Neural progenitor cell (in vitro differentiated cells): ENCODE results near the gene COL23A1. TPM values are rescaled to one million over a fixed set of nuclear protein-coding genes. Genes with fewer than 3 reads are reported as not detected.

Experiments used
- DNase-seq: peaks from one replicate; pipeline ENCODE4 v3.0.0-alpha.2; 2016; ENCODE audit warnings: low spot score
- H2AFZ ChIP-seq: fragments of 200-600 bp; sonication (generic); replicated peaks from 2 replicates; pipeline ENCODE4 v1.6.1; 2016; ENCODE audit warnings: antibody characterized with exemption
- H3F3A ChIP-seq: fragments of 200-600 bp; sonication (generic); 2 replicates; pipeline ENCODE4 v1.6.1; 2016; ENCODE audit warnings: antibody characterized with exemption, low read depth
- H3K27ac ChIP-seq: fragments of 200-600 bp; sonication (generic); 2 replicates; pipeline ENCODE4 v1.5.1; 2016; ENCODE audit warnings: mild to moderate bottlenecking
- H3K27me3 ChIP-seq: fragments of 200-600 bp; sonication (generic); 2 replicates; pipeline ENCODE4 v1.6.1; 2016; ENCODE audit warnings: mild to moderate bottlenecking, moderate library complexity
- H3K36me3 ChIP-seq: fragments of 200-600 bp; sonication (generic); 2 replicates; pipeline ENCODE4 v1.5.1; 2016
- H3K4me1 ChIP-seq: fragments of 200-600 bp; sonication (generic); 2 replicates; pipeline ENCODE4 v1.6.1; 2016; ENCODE audit warnings: mixed run types
- H3K4me2 ChIP-seq: fragments of 200-600 bp; sonication (generic); 2 replicates; pipeline ENCODE4 v1.6.1; 2016
- H3K4me3 ChIP-seq: fragments of 200-600 bp; sonication (generic); 2 replicates; pipeline ENCODE4 v1.5.1; 2016
- H3K79me2 ChIP-seq: fragments of 200-600 bp; sonication (generic); 2 replicates; pipeline ENCODE4 v1.6.1; 2016; ENCODE audit warnings: low read depth
- H3K9ac ChIP-seq: fragments of 200-600 bp; sonication (generic); 2 replicates; pipeline ENCODE4 v1.6.1; 2016
- H3K9me3 ChIP-seq: fragments of 200-600 bp; sonication (generic); 2 replicates; pipeline ENCODE4 v1.5.1; 2016; ENCODE audit warnings: low read depth
- H4K20me1 ChIP-seq: fragments of 200-600 bp; sonication (generic); 2 replicates; pipeline ENCODE4 v1.6.1; 2016; ENCODE audit warnings: low read depth
- H3K27ac Mint-ChIP-seq: 3 replicates; pipeline ENCODE4 v1.8.0; 2021; ENCODE audit warnings: mixed read lengths
- H3K27me3 Mint-ChIP-seq: 2 replicates; pipeline ENCODE4 v1.8.0; 2022; ENCODE audit warnings: low read depth, mild to moderate bottlenecking, inconsistent platforms, moderate library complexity, mixed read lengths; ENCODE audit not compliant: insufficient read depth
- H3K36me3 Mint-ChIP-seq: 3 replicates; pipeline ENCODE4 v1.8.0; 2021; ENCODE audit warnings: mixed read lengths
- H3K4me1 Mint-ChIP-seq: 3 replicates; pipeline ENCODE4 v1.8.0; 2021; ENCODE audit warnings: mixed read lengths
- H3K4me3 Mint-ChIP-seq: 3 replicates; pipeline ENCODE4 v1.8.0; 2021; ENCODE audit warnings: mild to moderate bottlenecking, moderate library complexity, mixed read lengths
- H3K9me3 Mint-ChIP-seq: 3 replicates; pipeline ENCODE4 v1.8.0; 2020; ENCODE audit warnings: mixed read lengths
- EZH2 ChIP-seq: fragments of 200-600 bp; sonication (generic); IDR thresholded peaks from 2 replicates; pipeline ENCODE4 v1.6.1; 2017; ENCODE audit warnings: antibody characterized with exemption, mild to moderate bottlenecking, moderate library complexity
- EZH2phosphoT487 ChIP-seq: fragments of 200-600 bp; sonication (generic); IDR thresholded peaks from 2 replicates; pipeline ENCODE4 v1.6.1; 2017; ENCODE audit warnings: antibody characterized with exemption
- total RNA-seq: library from RNA; depleted of rRNA; stranded (reverse); fragments of >200 nt; gene quantifications from 2 replicates; pipeline ENCODE4 v1.2.3, GENCODE V29; 2015; ENCODE audit warnings: low replicate concordance
- TF ChIP-seq, protein P1 (sequence below): fragments of 200-600 bp; sonication (generic); IDR thresholded peaks from 2 replicates; pipeline ENCODE4 v1.5.1; 2017; ENCODE audit warnings: antibody characterized with exemption, mild to moderate bottlenecking

The COL23A1 gene
- total RNA-seq, 1 donor from 2014 or later = not detected

DNA sequence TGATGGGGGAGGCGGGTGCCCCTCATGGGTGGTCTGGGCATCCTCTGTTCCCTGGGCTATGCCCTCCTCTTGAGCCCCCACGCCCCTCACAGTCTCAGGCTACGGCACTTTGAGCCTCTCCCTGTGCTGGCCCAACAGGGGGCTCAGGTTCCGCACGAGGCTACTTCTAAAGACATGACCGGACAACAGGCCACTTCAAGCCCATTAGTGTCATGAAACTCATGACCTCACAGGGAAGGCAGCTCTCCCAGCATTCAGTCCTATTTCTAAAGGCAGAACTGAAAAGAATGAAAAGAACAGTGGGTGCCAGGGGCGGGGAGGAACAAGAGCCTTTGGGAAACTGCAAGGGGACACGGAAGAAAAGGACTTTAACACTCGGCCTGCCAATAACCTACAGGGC is 45.0 kb downstream of the COL23A1 start:
- DNase-seq = peak; percentile 72
- H3K4me3 ChIP-seq = no peak overlapping the region
- Mint-ChIP-seq H3K4me3 (peak overlapping the region; percentile 57), H3K4me1 (peaks cover 47% of the 10 kb centered on the region), H3K36me3 (no peaks in the 10 kb centered on the region), H3K27me3 (peaks cover 9% of the 10 kb centered on the region), H3K9me3 (peaks cover 2% of the 10 kb centered on the region), H3K27ac (peak overlapping the region; percentile 93)
- H3K36me3 ChIP-seq = no peaks in the 10 kb centered on the region
- H3K4me1 ChIP-seq = peaks cover 13% of the 10 kb centered on the region
- H3K9ac ChIP-seq = no peak overlapping the region
- peaks cover 46% of the 10 kb centered on the region for H3K27me3 ChIP-seq
- peaks cover 4% of the 10 kb centered on the region for H3F3A ChIP-seq
- peak overlapping the region; percentile 21 for H3K4me2 ChIP-seq
- no peaks in the 10 kb centered on the region for H4K20me1 ChIP-seq
- H3K9me3 ChIP-seq = no peaks in the 10 kb centered on the region
- H3K27ac ChIP-seq = no peak overlapping the region
- no peaks in the 10 kb centered on the region for H3K79me2 ChIP-seq
- TF ChIP-seq, protein P1, sequence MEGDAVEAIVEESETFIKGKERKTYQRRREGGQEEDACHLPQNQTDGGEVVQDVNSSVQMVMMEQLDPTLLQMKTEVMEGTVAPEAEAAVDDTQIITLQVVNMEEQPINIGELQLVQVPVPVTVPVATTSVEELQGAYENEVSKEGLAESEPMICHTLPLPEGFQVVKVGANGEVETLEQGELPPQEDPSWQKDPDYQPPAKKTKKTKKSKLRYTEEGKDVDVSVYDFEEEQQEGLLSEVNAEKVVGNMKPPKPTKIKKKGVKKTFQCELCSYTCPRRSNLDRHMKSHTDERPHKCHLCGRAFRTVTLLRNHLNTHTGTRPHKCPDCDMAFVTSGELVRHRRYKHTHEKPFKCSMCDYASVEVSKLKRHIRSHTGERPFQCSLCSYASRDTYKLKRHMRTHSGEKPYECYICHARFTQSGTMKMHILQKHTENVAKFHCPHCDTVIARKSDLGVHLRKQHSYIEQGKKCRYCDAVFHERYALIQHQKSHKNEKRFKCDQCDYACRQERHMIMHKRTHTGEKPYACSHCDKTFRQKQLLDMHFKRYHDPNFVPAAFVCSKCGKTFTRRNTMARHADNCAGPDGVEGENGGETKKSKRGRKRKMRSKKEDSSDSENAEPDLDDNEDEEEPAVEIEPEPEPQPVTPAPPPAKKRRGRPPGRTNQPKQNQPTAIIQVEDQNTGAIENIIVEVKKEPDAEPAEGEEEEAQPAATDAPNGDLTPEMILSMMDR = no peak
- peak; percentile 58 for TF ChIP-seq EZH2phosphoT487
- H2AFZ ChIP-seq = no peak overlapping the region

DNA sequence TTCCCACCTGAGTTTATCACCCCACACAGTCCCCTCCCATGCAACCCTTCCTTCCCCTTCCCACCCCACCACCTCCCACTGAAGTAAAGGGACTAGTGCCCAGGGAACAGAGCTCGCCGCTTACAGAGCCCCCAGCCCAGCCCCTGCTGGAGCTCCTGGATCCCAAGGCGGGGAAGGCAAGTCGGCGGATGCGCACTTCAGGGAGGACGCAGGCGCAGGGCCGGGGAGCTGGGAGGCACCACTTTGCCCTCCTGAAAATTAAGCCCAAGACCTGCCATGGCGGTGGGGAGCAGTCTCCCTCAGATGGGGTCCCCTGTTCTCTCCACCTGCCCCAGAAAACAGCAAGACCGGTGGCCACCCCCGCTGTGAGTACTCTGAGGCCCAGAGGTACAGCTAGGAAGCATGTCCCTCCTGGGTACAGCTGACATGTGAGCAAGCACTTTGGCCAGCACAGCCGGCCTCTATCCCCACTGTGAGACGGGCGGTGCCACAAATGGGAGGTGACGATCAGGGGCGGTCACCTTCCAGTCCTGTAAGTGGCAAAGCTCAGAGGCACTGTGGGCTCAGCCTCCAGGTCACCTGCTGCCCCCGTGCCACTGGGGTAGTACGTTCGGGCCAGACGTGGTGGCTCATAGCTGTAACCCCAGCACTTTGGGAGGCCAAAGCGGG is 45.9 kb downstream of the COL23A1 start:
- peaks cover 4% of the 10 kb centered on the region for H3F3A ChIP-seq
- H3K79me2 ChIP-seq = no peaks in the 10 kb centered on the region
- H3K27ac Mint-ChIP-seq = peak overlapping the region; percentile 90
- peaks cover 13% of the 10 kb centered on the region for H3K4me1 ChIP-seq
- H3K27me3 ChIP-seq = peaks cover 46% of the 10 kb centered on the region
- no peaks in the 10 kb centered on the region for H3K36me3 Mint-ChIP-seq
- H3K4me3 ChIP-seq = no peak overlapping the region
- H4K20me1 ChIP-seq = no peaks in the 10 kb centered on the region
- H3K27ac ChIP-seq = no peak overlapping the region
- H3K4me1 Mint-ChIP-seq = peaks cover 47% of the 10 kb centered on the region
- H2AFZ ChIP-seq = no peak overlapping the region
- peaks cover 9% of the 10 kb centered on the region for H3K27me3 Mint-ChIP-seq
- no peak overlapping the region for H3K4me2 ChIP-seq
- no peak for TF ChIP-seq EZH2phosphoT487
- TF ChIP-seq, protein P1 = no peak
- TF ChIP-seq EZH2 = no peak
- DNase-seq = no peak
- peaks cover 2% of the 10 kb centered on the region for H3K9me3 Mint-ChIP-seq
- no peak overlapping the region for H3K4me3 Mint-ChIP-seq
- no peaks in the 10 kb centered on the region for H3K36me3 ChIP-seq
- H3K9me3 ChIP-seq = no peaks in the 10 kb centered on the region
- H3K9ac ChIP-seq = no peak overlapping the region

DNA sequence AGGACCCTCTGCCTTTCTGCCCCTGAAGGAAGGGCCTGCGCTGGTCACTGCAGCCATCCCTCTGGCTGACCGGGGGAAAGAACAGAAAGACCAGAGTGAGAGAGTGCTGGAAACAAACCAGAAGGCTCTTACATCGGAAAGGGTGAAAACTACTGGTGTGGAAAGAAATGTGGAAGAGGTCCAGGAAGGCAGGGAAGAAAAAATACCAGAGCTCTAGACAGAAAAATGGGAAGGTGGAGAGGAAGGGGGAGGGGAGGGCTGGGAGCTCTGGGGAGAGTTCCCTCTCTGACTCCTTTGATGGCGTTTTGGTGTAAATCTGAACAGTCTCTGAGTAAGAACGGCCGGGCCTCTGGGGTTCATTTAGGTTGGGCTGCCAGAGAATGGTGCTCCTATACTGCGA is 47.7 kb downstream of the COL23A1 start:
- Histone ChIP-seq H3K9me3 (no peaks in the 10 kb centered on the region), H3K27me3 (peaks cover 46% of the 10 kb centered on the region), H3K4me2 (no peak overlapping the region), H2AFZ (no peak overlapping the region), H3F3A (peaks cover 4% of the 10 kb centered on the region), H3K4me3 (no peak overlapping the region), H3K4me1 (peaks cover 13% of the 10 kb centered on the region), H4K20me1 (no peaks in the 10 kb centered on the region), H3K36me3 (no peaks in the 10 kb centered on the region), H3K79me2 (no peaks in the 10 kb centered on the region), H3K27ac (no peak overlapping the region), H3K9ac (no peak overlapping the region)
- H3K9me3 Mint-ChIP-seq = peaks cover 2% of the 10 kb centered on the region
- peaks cover 54% of the 10 kb centered on the region for H3K4me1 Mint-ChIP-seq
- H3K27ac Mint-ChIP-seq = peak overlapping the region; percentile 82
- H3K36me3 Mint-ChIP-seq = no peaks in the 10 kb centered on the region
- peaks cover 8% of the 10 kb centered on the region for H3K27me3 Mint-ChIP-seq
- no peak for TF ChIP-seq EZH2phosphoT487
- no peak for TF ChIP-seq EZH2
- TF ChIP-seq, protein P1 = no peak
- DNase-seq = no peak
- peak overlapping the region; percentile 20 for H3K4me3 Mint-ChIP-seq
